MM.1S (cell line): ENCODE measurements around the gene S1PR1.
"Not testable (repeated sequence)": the region's sequence is repeated elsewhere in the genome, so short reads cannot be mapped to it uniquely, and the experiment has no call there.

Experiments
- DNase-seq: peaks from one replicate; pipeline ENCODE4 v3.0.0-alpha.2; 2015
- H2AFZ ChIP-seq: fragments of 300-600 bp; sonication (generic); 2 replicates; pipeline ENCODE4 v1.6.0; 2016; ENCODE audit warnings: antibody characterized with exemption, low read length
- H3F3A ChIP-seq: fragments of 300-600 bp; sonication (generic); 2 replicates; pipeline ENCODE4 v1.6.1; 2016; ENCODE audit warnings: mild to moderate bottlenecking, antibody characterized with exemption, low read length, moderate library complexity, mixed read lengths; ENCODE audit not compliant: insufficient read depth
- H3K27ac ChIP-seq: fragments of 300-600 bp; sonication (generic); 2 replicates; pipeline ENCODE4 v1.5.1; 2016; ENCODE audit warnings: mild to moderate bottlenecking, low read length
- H3K27me3 ChIP-seq: fragments of 300-600 bp; sonication (generic); replicated peaks from 2 replicates; pipeline ENCODE4 v1.6.0; 2016; ENCODE audit warnings: low read length; ENCODE audit not compliant: insufficient read depth
- H3K36me3 ChIP-seq: fragments of 300-600 bp; sonication (generic); replicated peaks from 2 replicates; pipeline ENCODE4 v1.6.1; 2016; ENCODE audit warnings: mild to moderate bottlenecking, low read length, mixed read lengths; ENCODE audit not compliant: insufficient read depth
- H3K4me1 ChIP-seq: fragments of 300-600 bp; sonication (generic); 2 replicates; pipeline ENCODE4 v1.6.1; 2016; ENCODE audit warnings: low read length, mixed read lengths
- H3K4me2 ChIP-seq: fragments of 300-600 bp; sonication (generic); 2 replicates; pipeline ENCODE4 v1.6.0; 2016; ENCODE audit warnings: low read depth, low read length
- H3K4me3 ChIP-seq: fragments of 300-600 bp; sonication (generic); 2 replicates; pipeline ENCODE4 v1.5.1; 2016; ENCODE audit warnings: low read length, mixed read lengths
- H3K79me2 ChIP-seq: fragments of 300-600 bp; sonication (generic); 2 replicates; pipeline ENCODE4 v1.6.1; 2016; ENCODE audit warnings: mixed run types, low read length, mixed read lengths
- H3K9ac ChIP-seq: fragments of 300-600 bp; sonication (generic); 2 replicates; pipeline ENCODE4 v1.6.1; 2016; ENCODE audit warnings: low read length, mixed read lengths
- H3K9me2 ChIP-seq: fragments of 300-600 bp; sonication (generic); replicated peaks from 2 replicates; pipeline ENCODE4 v1.6.1; 2016; ENCODE audit warnings: mild to moderate bottlenecking, low read length, mixed read lengths; ENCODE audit not compliant: insufficient read depth
- H3K9me3 ChIP-seq: fragments of 300-600 bp; sonication (generic); replicated peaks from 2 replicates; pipeline ENCODE4 v1.6.1; 2016; ENCODE audit warnings: mild to moderate bottlenecking, low read length, mixed read lengths; ENCODE audit not compliant: insufficient read depth
- H4K20me1 ChIP-seq: fragments of 300-600 bp; sonication (generic); 2 replicates; pipeline ENCODE4 v1.6.1; 2016; ENCODE audit warnings: mild to moderate bottlenecking, low read length, moderate library complexity, mixed read lengths; ENCODE audit not compliant: insufficient read depth
- EZH2 ChIP-seq: fragments of 300-600 bp; sonication (generic); optimal IDR thresholded peaks from 2 replicates; pipeline ENCODE3; 2017; ENCODE audit warnings: low read depth, mild to moderate bottlenecking, antibody characterized with exemption, low read length, mixed read lengths
- EZH2phosphoT487 ChIP-seq: fragments of 300-600 bp; sonication (generic); IDR thresholded peaks from 2 replicates; pipeline ENCODE4 v1.6.1; 2018; ENCODE audit warnings: antibody characterized with exemption, low read length
- TF ChIP-seq, protein P1 (sequence below): fragments of 300-600 bp; sonication (generic); IDR thresholded peaks from 2 replicates; pipeline ENCODE4 v1.5.1; 2016; ENCODE audit warnings: antibody characterized with exemption, low read length, mixed read lengths

S1PR1 gene

DNA sequence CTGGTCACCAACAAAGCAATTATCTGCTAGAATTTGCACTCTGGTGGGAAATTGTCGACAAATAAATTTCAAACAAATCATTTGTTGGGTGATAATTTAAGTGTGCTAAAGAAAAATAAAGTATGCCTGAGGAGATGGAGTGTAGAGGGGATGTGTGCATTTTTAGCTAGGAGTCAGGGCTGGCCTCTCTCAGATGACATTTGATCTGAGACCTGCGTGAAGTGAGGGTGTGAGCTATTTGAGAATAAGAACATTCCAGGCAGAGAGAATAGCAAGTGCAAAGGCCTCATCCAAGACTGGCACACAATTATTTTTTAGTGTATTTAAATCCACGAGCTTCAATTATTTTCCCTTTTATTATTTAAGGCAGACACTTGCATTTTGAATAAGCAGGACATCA is 19.7 kb upstream of the S1PR1 start:
- H3K27ac ChIP-seq: no peak overlapping the region
- H3K4me2 ChIP-seq: no peak overlapping the region
- H4K20me1 ChIP-seq: no peaks in the 10 kb centered on the region
- H3K9ac ChIP-seq: no peak overlapping the region
- H3K79me2 ChIP-seq: no peaks in the 10 kb centered on the region
- H3K4me3 ChIP-seq: no peak overlapping the region
- DNase-seq: no peak
- no peak for TF ChIP-seq EZH2phosphoT487
- no peak for TF ChIP-seq EZH2
- TF ChIP-seq, protein P1, sequence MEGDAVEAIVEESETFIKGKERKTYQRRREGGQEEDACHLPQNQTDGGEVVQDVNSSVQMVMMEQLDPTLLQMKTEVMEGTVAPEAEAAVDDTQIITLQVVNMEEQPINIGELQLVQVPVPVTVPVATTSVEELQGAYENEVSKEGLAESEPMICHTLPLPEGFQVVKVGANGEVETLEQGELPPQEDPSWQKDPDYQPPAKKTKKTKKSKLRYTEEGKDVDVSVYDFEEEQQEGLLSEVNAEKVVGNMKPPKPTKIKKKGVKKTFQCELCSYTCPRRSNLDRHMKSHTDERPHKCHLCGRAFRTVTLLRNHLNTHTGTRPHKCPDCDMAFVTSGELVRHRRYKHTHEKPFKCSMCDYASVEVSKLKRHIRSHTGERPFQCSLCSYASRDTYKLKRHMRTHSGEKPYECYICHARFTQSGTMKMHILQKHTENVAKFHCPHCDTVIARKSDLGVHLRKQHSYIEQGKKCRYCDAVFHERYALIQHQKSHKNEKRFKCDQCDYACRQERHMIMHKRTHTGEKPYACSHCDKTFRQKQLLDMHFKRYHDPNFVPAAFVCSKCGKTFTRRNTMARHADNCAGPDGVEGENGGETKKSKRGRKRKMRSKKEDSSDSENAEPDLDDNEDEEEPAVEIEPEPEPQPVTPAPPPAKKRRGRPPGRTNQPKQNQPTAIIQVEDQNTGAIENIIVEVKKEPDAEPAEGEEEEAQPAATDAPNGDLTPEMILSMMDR: no peak
- H3K36me3 ChIP-seq: no peaks in the 10 kb centered on the region
- no peaks in the 10 kb centered on the region for H3K9me2 ChIP-seq
- H3K27me3 ChIP-seq: no peaks in the 10 kb centered on the region
- H2AFZ ChIP-seq: no peak overlapping the region
- no peaks in the 10 kb centered on the region for H3K9me3 ChIP-seq
- H3F3A ChIP-seq: no peaks in the 10 kb centered on the region
- H3K4me1 ChIP-seq: no peaks in the 10 kb centered on the region

DNA sequence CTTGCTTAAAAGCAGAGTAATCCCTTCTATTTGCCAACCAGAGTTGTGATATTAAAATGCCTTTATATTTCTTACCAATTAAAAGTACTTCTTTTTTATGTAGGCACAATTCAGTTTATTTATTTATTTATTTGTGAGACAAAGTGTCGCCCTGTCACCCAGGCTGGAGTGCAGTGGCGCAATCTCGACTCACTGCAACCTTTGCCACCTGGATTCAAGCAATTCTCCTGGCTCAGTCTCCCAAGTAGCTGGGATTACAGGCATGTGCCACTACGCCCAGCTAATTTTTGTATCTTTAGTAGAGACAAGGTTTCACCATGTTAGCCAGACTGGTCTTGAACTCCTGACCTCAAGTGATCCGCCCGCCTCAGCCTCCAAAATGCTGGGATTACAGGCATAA is 17.9 kb upstream of the S1PR1 start:
- not testable (repeated sequence) for H3K79me2 ChIP-seq, H3K9me3 ChIP-seq, H3K9me2 ChIP-seq, H3K27me3 ChIP-seq, H3F3A ChIP-seq, H2AFZ ChIP-seq, H3K27ac ChIP-seq, H4K20me1 ChIP-seq, DNase-seq, H3K9ac ChIP-seq, H3K4me1 ChIP-seq, H3K36me3 ChIP-seq, H3K4me3 ChIP-seq, H3K4me2 ChIP-seq

- H3K9ac ChIP-seq: no peak overlapping the region
- H3K4me3 ChIP-seq: no peak overlapping the region
- H3K36me3 ChIP-seq: no peaks in the 10 kb centered on the region
- H3K4me2 ChIP-seq: no peak overlapping the region
- H3K27me3 ChIP-seq: no peaks in the 10 kb centered on the region
- no peaks in the 10 kb centered on the region for H4K20me1 ChIP-seq
- H3F3A ChIP-seq: no peaks in the 10 kb centered on the region
- no peaks in the 10 kb centered on the region for H3K9me2 ChIP-seq
- H3K4me1 ChIP-seq: no peaks in the 10 kb centered on the region
- no peak for TF ChIP-seq EZH2phosphoT487
- no peak for TF ChIP-seq EZH2
- TF ChIP-seq, protein P1: no peak
- no peak overlapping the region for H2AFZ ChIP-seq
- DNase-seq: no peak
- no peaks in the 10 kb centered on the region for H3K79me2 ChIP-seq
- H3K9me3 ChIP-seq: no peaks in the 10 kb centered on the region
- H3K27ac ChIP-seq: no peak overlapping the region
Observed at GRCh38 chr1:101219924-101220870, 16.6 kb upstream of the S1PR1 start.

- Histone ChIP-seq H3K27me3 (no peaks in the 10 kb centered on the region), H3K9ac (no peak overlapping the region), H3K4me1 (no peaks in the 10 kb centered on the region), H3K36me3 (no peaks in the 10 kb centered on the region), H2AFZ (no peak overlapping the region), H3K79me2 (no peaks in the 10 kb centered on the region), H3K9me3 (no peaks in the 10 kb centered on the region), H3K4me2 (no peak overlapping the region), H3F3A (no peaks in the 10 kb centered on the region), H3K9me2 (no peaks in the 10 kb centered on the region), H3K4me3 (no peak overlapping the region), H4K20me1 (no peaks in the 10 kb centered on the region), H3K27ac (no peak overlapping the region)
- DNase-seq: no peak
- TF ChIP-seq EZH2: no peak
- TF ChIP-seq, protein P1: no peak
- TF ChIP-seq EZH2phosphoT487: no peak
Observed at GRCh38 chr1:101220906-101221305, 15.9 kb upstream of the S1PR1 start.
